WTC11 (cell line): Measurements from ENCODE around the gene RAPGEF5. TPM values are rescaled to one million over a fixed set of nuclear protein-coding genes. Genes with fewer than 3 reads are reported as not detected.

Experiments used
- ATAC-seq: fragments of 200-7000 bp; cut with Tn5 transposase; 2 replicates; pipeline ENCODE4 v1.10.0; 2021; ENCODE audit warnings: mild to moderate bottlenecking, moderate library complexity
- CTCF ChIA-PET: fragments of 300-600 bp; sonication (Branson Sonifier 250); formaldehyde crosslinking; loops from one replicate; lab custom pipeline; 2021; ENCODE audit warnings: antibody characterized with exemption; lab: Charles Lee
- POLR2A ChIA-PET: fragments of 350-600 bp; sonication (Branson Sonifier 250); formaldehyde crosslinking; loops from one replicate; lab custom pipeline; 2021; ENCODE audit warnings: antibody characterized with exemption; lab: Charles Lee
- DNase-seq: peaks from one replicate; pipeline ENCODE4 v3.0.0; 2021; ENCODE audit warnings: low spot score
- H3K27ac Mint-ChIP-seq: 2 replicates; pipeline ENCODE4 v1.8.0; 2021; ENCODE audit warnings: mixed read lengths
- H3K27me3 Mint-ChIP-seq: 2 replicates; pipeline ENCODE4 v1.8.0; 2021; ENCODE audit warnings: low read depth, mild to moderate bottlenecking, moderate library complexity, mixed read lengths
- H3K36me3 Mint-ChIP-seq: 2 replicates; pipeline ENCODE4 v1.8.0; 2021; ENCODE audit warnings: mixed read lengths
- H3K4me1 Mint-ChIP-seq: 2 replicates; pipeline ENCODE4 v1.8.0; 2022; ENCODE audit warnings: mixed read lengths
- H3K4me3 Mint-ChIP-seq: 2 replicates; pipeline ENCODE4 v1.8.0; 2021; ENCODE audit warnings: mild to moderate bottlenecking, moderate library complexity, mixed read lengths
- H3K9me3 Mint-ChIP-seq: 2 replicates; pipeline ENCODE4 v1.8.0; 2021; ENCODE audit warnings: mixed read lengths
- CBFB ChIP-seq: sonication (generic); formaldehyde crosslinking; IDR thresholded peaks from 2 replicates; pipeline ENCODE4 v1.8.1; 2022; ENCODE audit warnings: mild to moderate bottlenecking, low read depth, missing genetic modification reagents
- CREM ChIP-seq: sonication (generic); formaldehyde crosslinking; IDR thresholded peaks from 2 replicates; pipeline ENCODE4 v1.8.1; 2022; ENCODE audit warnings: mild to moderate bottlenecking, missing genetic modification reagents, moderate library complexity
- EMX1 ChIP-seq: fragments of 250-450 bp; sonication (Bioruptor Pico); IDR thresholded peaks from 2 replicates; pipeline ENCODE4 v1.8.0; 2021; ENCODE audit warnings: mild to moderate bottlenecking
- GRHL2 ChIP-seq: fragments of 250-450 bp; sonication (Bioruptor Pico); IDR thresholded peaks from 2 replicates; pipeline ENCODE4 v1.8.0; 2022; ENCODE audit warnings: mild to moderate bottlenecking, moderate library complexity; ENCODE audit not compliant: insufficient replicate concordance, severe bottlenecking
- NFE2L1 ChIP-seq: sonication (generic); formaldehyde crosslinking; IDR thresholded peaks from 2 replicates; pipeline ENCODE4 v1.8.1; 2023; ENCODE audit warnings: missing genetic modification reagents
- NFYB ChIP-seq: sonication (generic); formaldehyde crosslinking; conservative IDR thresholded peaks from 2 replicates; pipeline ENCODE4 v1.8.0; 2022; ENCODE audit warnings: low read depth, missing genetic modification reagents
- NR1H2 ChIP-seq: sonication (generic); formaldehyde crosslinking; IDR thresholded peaks from 2 replicates; pipeline ENCODE4 v1.9.0; 2021; ENCODE audit warnings: mild to moderate bottlenecking, moderate library complexity, missing genetic modification reagents
- NR2C2 ChIP-seq: sonication (generic); formaldehyde crosslinking; IDR thresholded peaks from 2 replicates; pipeline ENCODE4 v1.8.0; 2022; ENCODE audit warnings: mild to moderate bottlenecking, missing genetic modification reagents
- NR3C1 ChIP-seq: sonication (generic); formaldehyde crosslinking; conservative IDR thresholded peaks from 2 replicates; pipeline ENCODE4 v1.8.1; 2023; ENCODE audit warnings: low read depth, mild to moderate bottlenecking, missing genetic modification reagents
- OVOL2 ChIP-seq: fragments of 250-450 bp; sonication (Bioruptor Pico); IDR thresholded peaks from 2 replicates; pipeline ENCODE4 v1.9.0; 2021; ENCODE audit warnings: mild to moderate bottlenecking, borderline replicate concordance
- PRRX2 ChIP-seq: fragments of 250-450 bp; sonication (Bioruptor Pico); IDR thresholded peaks from 2 replicates; pipeline ENCODE4 v1.8.0; 2021; ENCODE audit warnings: mild to moderate bottlenecking
- RELA ChIP-seq: sonication (generic); formaldehyde crosslinking; IDR thresholded peaks from 2 replicates; pipeline ENCODE4 v1.8.1; 2022; ENCODE audit warnings: missing genetic modification reagents, mild to moderate bottlenecking, borderline replicate concordance
- RORB ChIP-seq: fragments of 250-450 bp; sonication (Bioruptor Pico); IDR thresholded peaks from 2 replicates; pipeline ENCODE4 v1.9.0; 2021; ENCODE audit warnings: mild to moderate bottlenecking
- SMAD4 ChIP-seq: sonication (generic); formaldehyde crosslinking; IDR thresholded peaks from 2 replicates; pipeline ENCODE4 v1.8.0; 2022; ENCODE audit warnings: mild to moderate bottlenecking, missing genetic modification reagents
- SOX15 ChIP-seq: fragments of 250-450 bp; sonication (Bioruptor Pico); IDR thresholded peaks from 2 replicates; pipeline ENCODE4 v1.9.0; 2021; ENCODE audit warnings: mild to moderate bottlenecking
- ZNF121 ChIP-seq: sonication (generic); formaldehyde crosslinking; IDR thresholded peaks from 2 replicates; pipeline ENCODE4 v1.8.0; 2023; ENCODE audit warnings: missing genetic modification reagents
- total RNA-seq: library from RNA; stranded (reverse); gene quantifications from 3 replicates; pipeline ENCODE4 v1.2.3, GENCODE V29; 2021
- TF ChIP-seq, protein P1 (sequence below): sonication (generic); formaldehyde crosslinking; IDR thresholded peaks from 2 replicates; pipeline ENCODE4 v1.8.1; 2023; ENCODE audit warnings: mild to moderate bottlenecking, moderate library complexity, missing genetic modification reagents
- TF ChIP-seq, protein P2 (sequence below): sonication (generic); formaldehyde crosslinking; IDR thresholded peaks from 2 replicates; pipeline ENCODE4 v1.8.1; 2022; ENCODE audit warnings: low read depth, missing genetic modification reagents, borderline replicate concordance
- TF ChIP-seq, protein P3 (sequence below): sonication (generic); formaldehyde crosslinking; conservative IDR thresholded peaks from 2 replicates; pipeline ENCODE4 v1.8.1; 2022; ENCODE audit warnings: mild to moderate bottlenecking, missing genetic modification reagents
- TF ChIP-seq, protein P4 (sequence below): sonication (generic); formaldehyde crosslinking; IDR thresholded peaks from 2 replicates; pipeline ENCODE4 v1.8.1; 2022; ENCODE audit warnings: missing genetic modification reagents, borderline replicate concordance
- TF ChIP-seq, protein P5 (sequence below): fragments of 250-450 bp; sonication (Bioruptor Pico); IDR thresholded peaks from 2 replicates; pipeline ENCODE4 v1.9.0; 2021; ENCODE audit warnings: mild to moderate bottlenecking, borderline replicate concordance
- TF ChIP-seq, protein P6 (sequence below): sonication (generic); formaldehyde crosslinking; IDR thresholded peaks from 2 replicates; pipeline ENCODE4 v1.8.0; 2022; ENCODE audit warnings: mild to moderate bottlenecking, missing genetic modification reagents

The RAPGEF5 gene
- total RNA-seq, 1 experiment from 2014 or later: 12.3 TPM

DNA sequence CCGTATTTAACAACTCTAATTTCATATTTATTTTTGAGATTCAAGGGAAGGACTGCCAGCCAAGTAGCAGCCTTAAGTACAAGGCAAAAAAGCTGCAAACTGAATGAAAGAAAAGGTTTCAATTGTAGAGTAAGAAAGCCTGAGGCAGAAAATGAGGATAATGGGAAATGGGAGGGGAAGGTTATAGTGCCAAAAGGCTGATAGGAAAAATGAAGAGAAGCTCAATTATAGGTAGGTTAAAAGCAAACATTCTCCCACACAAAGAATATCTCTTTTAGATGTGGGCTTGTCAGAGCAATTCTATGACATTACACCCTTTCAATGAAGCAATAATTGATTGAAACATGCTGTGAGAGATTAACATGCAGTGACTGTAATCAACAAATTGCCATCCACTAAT is 175.3 kb downstream of the RAPGEF5 start:
- Mint-ChIP-seq H3K4me3 (no peak overlapping the region), H3K27ac (no peak overlapping the region)
- TF ChIP-seq NFE2L1 (CRISPR knock-in tag) (no peak), RORB (no peak), NFYB (no peak), PRRX2 (CRISPR knock-in tag) (no peak), CREM (CRISPR knock-in tag) (no peak), CBFB (CRISPR knock-in tag) (no peak), EMX1 (CRISPR knock-in tag) (no peak), RELA (CRISPR knock-in tag) (no peak)
- TF ChIP-seq, protein P1, sequence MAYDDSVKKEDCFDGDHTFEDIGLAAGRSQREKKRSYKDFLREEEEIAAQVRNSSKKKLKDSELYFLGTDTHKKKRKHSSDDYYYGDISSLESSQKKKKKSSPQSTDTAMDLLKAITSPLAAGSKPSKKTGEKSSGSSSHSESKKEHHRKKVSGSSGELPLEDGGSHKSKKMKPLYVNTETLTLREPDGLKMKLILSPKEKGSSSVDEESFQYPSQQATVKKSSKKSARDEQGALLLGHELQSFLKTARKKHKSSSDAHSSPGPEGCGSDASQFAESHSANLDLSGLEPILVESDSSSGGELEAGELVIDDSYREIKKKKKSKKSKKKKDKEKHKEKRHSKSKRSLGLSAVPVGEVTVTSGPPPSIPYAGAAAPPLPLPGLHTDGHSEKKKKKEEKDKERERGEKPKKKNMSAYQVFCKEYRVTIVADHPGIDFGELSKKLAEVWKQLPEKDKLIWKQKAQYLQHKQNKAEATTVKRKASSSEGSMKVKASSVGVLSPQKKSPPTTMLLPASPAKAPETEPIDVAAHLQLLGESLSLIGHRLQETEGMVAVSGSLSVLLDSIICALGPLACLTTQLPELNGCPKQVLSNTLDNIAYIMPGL (CRISPR knock-in tag): no peak
- TF ChIP-seq, protein P2, sequence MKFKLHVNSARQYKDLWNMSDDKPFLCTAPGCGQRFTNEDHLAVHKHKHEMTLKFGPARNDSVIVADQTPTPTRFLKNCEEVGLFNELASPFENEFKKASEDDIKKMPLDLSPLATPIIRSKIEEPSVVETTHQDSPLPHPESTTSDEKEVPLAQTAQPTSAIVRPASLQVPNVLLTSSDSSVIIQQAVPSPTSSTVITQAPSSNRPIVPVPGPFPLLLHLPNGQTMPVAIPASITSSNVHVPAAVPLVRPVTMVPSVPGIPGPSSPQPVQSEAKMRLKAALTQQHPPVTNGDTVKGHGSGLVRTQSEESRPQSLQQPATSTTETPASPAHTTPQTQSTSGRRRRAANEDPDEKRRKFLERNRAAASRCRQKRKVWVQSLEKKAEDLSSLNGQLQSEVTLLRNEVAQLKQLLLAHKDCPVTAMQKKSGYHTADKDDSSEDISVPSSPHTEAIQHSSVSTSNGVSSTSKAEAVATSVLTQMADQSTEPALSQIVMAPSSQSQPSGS (CRISPR knock-in tag): no peak
- TF ChIP-seq, protein P3, sequence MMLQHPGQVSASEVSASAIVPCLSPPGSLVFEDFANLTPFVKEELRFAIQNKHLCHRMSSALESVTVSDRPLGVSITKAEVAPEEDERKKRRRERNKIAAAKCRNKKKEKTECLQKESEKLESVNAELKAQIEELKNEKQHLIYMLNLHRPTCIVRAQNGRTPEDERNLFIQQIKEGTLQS (CRISPR knock-in tag): no peak

DNA sequence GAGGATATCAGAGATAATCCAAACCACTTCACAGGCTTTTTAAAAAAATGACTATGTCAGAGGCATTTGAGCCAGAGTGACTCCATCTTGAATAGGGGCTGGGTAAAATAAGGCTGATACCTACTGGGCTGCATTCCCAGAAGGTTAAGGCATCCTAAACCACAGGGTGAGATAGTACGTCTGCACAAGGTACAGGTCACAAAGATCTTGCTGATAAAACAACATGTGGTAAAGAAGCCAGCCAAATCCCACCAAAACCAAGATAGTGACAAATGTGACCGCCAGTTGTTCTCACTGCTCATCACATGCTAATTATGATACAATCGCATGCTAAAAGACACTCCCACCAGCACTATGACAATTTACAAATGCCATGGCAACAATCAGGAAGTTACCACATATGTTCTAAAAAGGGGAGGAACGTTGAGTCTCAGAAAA is 177.5 kb downstream of the RAPGEF5 start:
- H3K9me3 Mint-ChIP-seq: peaks cover 17% of the 10 kb centered on the region
- CTCF ChIA-PET: no interaction called here

More for the DNA sequence above, 175.3 kb downstream of the RAPGEF5 start:
- DNase-seq (no peak), ATAC-seq (no peak)
- ChIA-PET CTCF (no interaction called here), POLR2A (interaction anchor here (0.5 kb wide), 1 partner anchor 1347 kb away, joined by 3 read pairs; no protein-coding TSS in a partner anchor)
- Mint-ChIP-seq H3K27me3 (no peaks in the 10 kb centered on the region), H3K36me3 (peaks cover 16% of the 10 kb centered on the region), H3K9me3 (peaks cover 17% of the 10 kb centered on the region), H3K4me1 (peaks cover 46% of the 10 kb centered on the region)

More for the DNA sequence above, 177.5 kb downstream of the RAPGEF5 start:
- Mint-ChIP-seq H3K27me3 (no peaks in the 10 kb centered on the region), H3K4me1 (peaks cover 31% of the 10 kb centered on the region), H3K36me3 (peaks cover 21% of the 10 kb centered on the region), H3K27ac (no peak overlapping the region), H3K4me3 (no peak overlapping the region)
- DNase-seq: no peak
- no peak for ATAC-seq
- TF ChIP-seq NR2C2 (CRISPR knock-in tag) (no peak), SMAD4 (CRISPR knock-in tag) (no peak), ZNF121 (CRISPR knock-in tag) (no peak), SOX15 (CRISPR knock-in tag) (no peak), NR3C1 (CRISPR knock-in tag) (no peak), OVOL2 (CRISPR knock-in tag) (no peak), NR1H2 (CRISPR knock-in tag) (no peak), GRHL2 (CRISPR knock-in tag) (no peak)
- TF ChIP-seq, protein P4, sequence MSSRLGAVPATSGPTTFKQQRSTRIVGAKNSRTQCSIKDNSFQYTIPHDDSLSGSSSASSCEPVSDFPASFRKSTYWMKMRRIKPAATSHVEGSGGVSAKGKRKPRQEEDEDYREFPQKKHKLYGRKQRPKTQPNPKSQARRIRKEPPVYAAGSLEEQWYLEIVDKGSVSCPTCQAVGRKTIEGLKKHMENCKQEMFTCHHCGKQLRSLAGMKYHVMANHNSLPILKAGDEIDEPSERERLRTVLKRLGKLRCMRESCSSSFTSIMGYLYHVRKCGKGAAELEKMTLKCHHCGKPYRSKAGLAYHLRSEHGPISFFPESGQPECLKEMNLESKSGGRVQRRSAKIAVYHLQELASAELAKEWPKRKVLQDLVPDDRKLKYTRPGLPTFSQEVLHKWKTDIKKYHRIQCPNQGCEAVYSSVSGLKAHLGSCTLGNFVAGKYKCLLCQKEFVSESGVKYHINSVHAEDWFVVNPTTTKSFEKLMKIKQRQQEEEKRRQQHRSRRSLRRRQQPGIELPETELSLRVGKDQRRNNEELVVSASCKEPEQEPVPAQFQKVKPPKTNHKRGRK (CRISPR knock-in tag): no peak
- TF ChIP-seq, protein P5, sequence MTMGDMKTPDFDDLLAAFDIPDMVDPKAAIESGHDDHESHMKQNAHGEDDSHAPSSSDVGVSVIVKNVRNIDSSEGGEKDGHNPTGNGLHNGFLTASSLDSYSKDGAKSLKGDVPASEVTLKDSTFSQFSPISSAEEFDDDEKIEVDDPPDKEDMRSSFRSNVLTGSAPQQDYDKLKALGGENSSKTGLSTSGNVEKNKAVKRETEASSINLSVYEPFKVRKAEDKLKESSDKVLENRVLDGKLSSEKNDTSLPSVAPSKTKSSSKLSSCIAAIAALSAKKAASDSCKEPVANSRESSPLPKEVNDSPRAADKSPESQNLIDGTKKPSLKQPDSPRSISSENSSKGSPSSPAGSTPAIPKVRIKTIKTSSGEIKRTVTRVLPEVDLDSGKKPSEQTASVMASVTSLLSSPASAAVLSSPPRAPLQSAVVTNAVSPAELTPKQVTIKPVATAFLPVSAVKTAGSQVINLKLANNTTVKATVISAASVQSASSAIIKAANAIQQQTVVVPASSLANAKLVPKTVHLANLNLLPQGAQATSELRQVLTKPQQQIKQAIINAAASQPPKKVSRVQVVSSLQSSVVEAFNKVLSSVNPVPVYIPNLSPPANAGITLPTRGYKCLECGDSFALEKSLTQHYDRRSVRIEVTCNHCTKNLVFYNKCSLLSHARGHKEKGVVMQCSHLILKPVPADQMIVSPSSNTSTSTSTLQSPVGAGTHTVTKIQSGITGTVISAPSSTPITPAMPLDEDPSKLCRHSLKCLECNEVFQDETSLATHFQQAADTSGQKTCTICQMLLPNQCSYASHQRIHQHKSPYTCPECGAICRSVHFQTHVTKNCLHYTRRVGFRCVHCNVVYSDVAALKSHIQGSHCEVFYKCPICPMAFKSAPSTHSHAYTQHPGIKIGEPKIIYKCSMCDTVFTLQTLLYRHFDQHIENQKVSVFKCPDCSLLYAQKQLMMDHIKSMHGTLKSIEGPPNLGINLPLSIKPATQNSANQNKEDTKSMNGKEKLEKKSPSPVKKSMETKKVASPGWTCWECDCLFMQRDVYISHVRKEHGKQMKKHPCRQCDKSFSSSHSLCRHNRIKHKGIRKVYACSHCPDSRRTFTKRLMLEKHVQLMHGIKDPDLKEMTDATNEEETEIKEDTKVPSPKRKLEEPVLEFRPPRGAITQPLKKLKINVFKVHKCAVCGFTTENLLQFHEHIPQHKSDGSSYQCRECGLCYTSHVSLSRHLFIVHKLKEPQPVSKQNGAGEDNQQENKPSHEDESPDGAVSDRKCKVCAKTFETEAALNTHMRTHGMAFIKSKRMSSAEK (CRISPR knock-in tag): no peak
- TF ChIP-seq, protein P6, sequence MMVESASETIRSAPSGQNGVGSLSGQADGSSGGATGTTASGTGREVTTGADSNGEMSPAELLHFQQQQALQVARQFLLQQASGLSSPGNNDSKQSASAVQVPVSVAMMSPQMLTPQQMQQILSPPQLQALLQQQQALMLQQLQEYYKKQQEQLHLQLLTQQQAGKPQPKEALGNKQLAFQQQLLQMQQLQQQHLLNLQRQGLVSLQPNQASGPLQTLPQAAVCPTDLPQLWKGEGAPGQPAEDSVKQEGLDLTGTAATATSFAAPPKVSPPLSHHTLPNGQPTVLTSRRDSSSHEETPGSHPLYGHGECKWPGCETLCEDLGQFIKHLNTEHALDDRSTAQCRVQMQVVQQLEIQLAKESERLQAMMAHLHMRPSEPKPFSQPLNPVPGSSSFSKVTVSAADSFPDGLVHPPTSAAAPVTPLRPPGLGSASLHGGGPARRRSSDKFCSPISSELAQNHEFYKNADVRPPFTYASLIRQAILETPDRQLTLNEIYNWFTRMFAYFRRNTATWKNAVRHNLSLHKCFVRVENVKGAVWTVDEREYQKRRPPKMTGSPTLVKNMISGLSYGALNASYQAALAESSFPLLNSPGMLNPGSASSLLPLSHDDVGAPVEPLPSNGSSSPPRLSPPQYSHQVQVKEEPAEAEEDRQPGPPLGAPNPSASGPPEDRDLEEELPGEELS: no peak
- POLR2A ChIA-PET: interaction anchor here (0.8 kb wide), 1 partner anchor 733 kb away, joined by 3 read pairs; no protein-coding TSS in a partner anchor
